ENCODE data around the gene RAP1GDS1.
"Not testable (repeated sequence)": the region's sequence is repeated elsewhere in the genome, so short reads cannot be mapped to it uniquely, and the experiment has no call there.

Gene RAP1GDS1

GRCh38 chr4:98260579-98261404 is at the start of gene RAP1GDS1:
TSS of gene RAP1GDS1 (plus strand) at chr4:98261384. CDS start at chr4:98261566, 182 bp downstream.
- peak; percentile 94 for DNase-seq

GRCh38 chr4:98222306-98222705 is 38.9 kb upstream of the RAP1GDS1 start:
- DNase-seq: no peak

- no peak for DNase-seq
Measured at GRCh38 chr4:98226396-98226795, 34.8 kb upstream of the RAP1GDS1 start.

DNA sequence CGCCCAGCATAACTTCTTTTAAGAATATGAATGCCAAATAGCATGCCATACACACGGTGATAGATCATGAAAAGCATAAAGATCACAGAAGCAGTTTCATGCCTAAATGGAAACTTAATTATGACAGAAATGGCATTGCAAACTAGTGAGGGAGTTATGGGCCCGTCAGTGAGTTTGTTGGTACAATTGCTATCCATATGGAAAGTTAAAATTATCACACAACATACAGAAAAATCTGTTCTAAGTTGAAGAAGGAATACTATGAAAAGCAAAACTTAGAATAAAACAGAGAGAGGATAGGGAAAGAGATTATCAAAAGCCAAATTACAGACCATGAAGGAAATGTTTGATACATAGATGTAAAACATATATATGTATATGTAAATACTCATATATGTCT is 30.2 kb upstream of the RAP1GDS1 start:
- DNase-seq: no peak

GRCh38 chr4:98232202-98232601 is 29.0 kb upstream of the RAP1GDS1 start:
- DNase-seq: peak; percentile 5

DNA sequence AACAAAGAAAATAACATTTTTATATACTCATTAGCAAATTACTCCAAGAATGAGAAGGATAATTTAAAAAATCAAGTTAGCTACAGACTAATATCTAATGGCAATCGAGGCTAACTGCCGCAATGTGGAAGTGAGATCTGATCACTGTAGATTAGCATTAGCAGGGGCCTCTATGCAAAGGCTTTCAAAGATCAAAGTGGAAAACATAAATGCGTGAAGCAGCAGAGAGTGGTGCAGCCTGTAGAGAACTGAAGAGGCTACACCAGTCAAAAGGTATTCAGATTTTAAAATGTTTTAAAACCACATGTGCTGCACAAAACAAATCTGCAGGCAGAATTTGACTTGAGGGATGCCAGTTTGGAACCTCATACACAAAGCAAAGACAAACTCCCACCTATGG is 24.0 kb upstream of the RAP1GDS1 start:
- no peak for DNase-seq

GRCh38 chr4:98242063-98242462 is 19.1 kb upstream of the RAP1GDS1 start:
- DNase-seq: no peak

- DNase-seq: no peak
Measured at GRCh38 chr4:98242538-98242937, 18.6 kb upstream of the RAP1GDS1 start.

- DNase-seq: no peak
Measured at GRCh38 chr4:98245226-98245625, 16.0 kb upstream of the RAP1GDS1 start.

DNA sequence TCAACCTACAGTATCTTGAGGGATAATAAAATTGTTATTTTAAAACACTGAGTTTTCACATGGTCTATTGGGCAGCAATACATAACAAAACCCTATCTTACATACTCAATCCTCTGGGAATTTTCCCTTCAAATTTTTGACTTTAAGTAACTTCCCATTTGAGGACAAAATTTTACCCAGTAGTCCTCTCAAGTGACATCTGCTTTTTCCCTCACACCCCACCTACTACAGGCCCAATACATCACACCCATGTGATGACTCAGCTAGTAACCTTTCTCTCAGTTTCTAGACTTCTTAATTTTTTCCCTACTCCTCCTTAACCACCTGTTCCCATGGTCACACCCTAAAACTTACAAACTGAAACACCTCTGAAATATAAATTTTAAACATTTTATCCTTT is 12.2 kb upstream of the RAP1GDS1 start:
- no peak for DNase-seq

DNA sequence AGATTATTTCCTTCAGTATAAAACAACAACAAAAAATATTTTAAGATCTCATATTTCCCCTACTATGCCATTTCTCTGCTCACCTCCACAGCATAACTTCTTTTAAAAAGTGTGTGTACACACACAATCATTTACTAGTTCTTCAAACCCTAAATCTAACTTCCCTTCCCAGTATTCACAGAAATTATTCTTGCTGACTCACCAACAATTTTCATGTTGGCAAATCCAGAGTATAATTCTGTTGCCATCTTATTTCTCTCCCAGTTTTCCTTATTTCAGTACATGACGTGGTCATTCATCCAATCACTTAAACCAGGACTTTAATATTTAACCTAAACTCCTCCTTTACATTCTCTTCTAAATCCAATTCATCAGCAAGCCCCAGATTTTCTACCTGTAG is 11.4 kb upstream of the RAP1GDS1 start:
- DNase-seq: no peak

- no peak for DNase-seq
Measured at GRCh38 chr4:98253499-98253898, 7.7 kb upstream of the RAP1GDS1 start.

- peak; percentile 66 for DNase-seq
Measured at GRCh38 chr4:98260047-98260578, 1.1 kb upstream of the RAP1GDS1 start.

- peak; percentile 67 for DNase-seq
Measured at GRCh38 chr4:98261405-98262291, 464 bp downstream of the RAP1GDS1 start.

- peak; percentile 5 for DNase-seq
Measured at GRCh38 chr4:98262431-98262830, 1.2 kb downstream of the RAP1GDS1 start.

- DNase-seq: no peak
Measured at GRCh38 chr4:98267498-98267897, 6.3 kb downstream of the RAP1GDS1 start.

DNA sequence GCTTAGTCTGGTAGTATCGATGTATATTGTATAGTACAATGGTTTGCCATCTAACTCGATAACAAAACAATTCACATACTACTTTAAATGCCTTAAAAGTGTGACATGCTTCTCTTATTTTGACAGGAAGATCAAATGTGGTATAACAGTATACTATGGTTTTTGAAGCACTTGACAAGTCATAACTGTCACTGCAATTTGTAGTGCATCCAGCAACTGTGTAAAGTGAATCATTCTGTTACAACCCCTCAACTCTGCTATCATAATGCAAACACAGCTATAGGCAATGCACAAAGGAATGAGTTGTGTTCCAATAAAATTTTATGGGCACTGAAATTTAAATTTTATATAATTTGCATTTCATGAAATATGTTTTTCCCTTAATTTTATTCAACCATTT is 14.0 kb downstream of the RAP1GDS1 start:
- DNase-seq: no peak

DNA sequence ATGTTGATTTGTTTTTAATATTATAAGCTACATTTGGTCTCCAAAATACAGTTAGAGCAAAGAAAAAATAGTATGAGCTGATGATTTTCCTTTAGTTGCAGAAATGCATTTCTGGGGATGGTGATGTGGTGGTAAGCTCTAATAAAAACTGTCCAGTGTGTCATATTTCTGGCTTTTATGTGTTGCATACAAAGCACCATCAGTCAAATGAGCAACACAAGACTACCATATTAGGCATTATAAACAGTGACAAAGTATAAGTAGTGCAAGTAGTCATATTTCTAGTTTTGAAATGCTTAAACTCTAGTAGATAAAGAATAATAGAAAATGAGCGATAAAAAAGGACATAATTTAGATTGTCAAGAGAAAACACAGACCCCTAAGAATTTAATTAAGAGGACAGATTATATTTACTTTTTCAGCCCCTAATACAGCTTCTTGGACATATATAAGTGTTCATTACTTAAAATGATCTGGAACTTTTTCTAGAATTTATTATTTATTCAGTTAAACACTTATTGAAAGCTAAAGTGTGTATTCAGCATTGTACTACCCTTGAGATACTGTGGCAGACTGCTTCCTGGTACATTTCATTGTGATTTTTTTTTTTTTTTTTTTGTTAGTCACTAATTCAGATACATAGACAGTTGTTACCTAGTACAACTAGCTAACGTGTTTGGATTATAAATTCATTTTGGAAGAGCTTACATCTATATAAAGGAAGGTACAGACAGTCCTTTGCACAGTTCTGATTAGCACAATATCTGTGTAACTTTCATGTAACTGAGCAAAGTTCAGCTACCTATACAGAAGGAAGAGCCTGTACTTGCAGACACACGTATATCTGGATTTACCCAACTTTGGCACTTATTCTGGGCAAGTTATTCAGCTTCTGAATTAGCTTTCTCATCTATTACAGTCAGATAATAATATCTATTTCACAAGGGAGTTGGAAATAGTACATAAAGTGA is 22.3 kb downstream of the RAP1GDS1 start:
- DNase-seq: no peak

GRCh38 chr4:98284640-98285046 is 23.5 kb downstream of the RAP1GDS1 start:
- DNase-seq: peak; percentile 39

DNA sequence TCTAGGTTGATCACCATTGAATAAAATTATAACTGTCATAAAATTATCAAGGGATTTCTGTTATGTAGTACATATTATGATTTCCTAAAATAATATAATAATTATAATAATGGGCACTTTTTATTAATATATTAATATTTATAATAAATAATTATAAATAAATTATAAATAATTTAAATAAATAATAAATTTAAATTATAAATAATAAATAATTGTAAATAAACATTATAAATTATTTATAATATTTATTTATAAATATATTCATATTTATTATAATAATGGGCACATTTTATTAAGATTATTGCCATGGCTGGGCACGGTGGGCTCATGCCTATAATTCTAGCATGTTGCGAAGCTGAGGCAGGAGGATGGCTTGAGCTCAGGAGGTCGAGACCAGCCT is 24.5 kb downstream of the RAP1GDS1 start:
- DNase-seq: no peak

- no peak for DNase-seq
Measured at GRCh38 chr4:98287328-98287727, 26.1 kb downstream of the RAP1GDS1 start.

DNA sequence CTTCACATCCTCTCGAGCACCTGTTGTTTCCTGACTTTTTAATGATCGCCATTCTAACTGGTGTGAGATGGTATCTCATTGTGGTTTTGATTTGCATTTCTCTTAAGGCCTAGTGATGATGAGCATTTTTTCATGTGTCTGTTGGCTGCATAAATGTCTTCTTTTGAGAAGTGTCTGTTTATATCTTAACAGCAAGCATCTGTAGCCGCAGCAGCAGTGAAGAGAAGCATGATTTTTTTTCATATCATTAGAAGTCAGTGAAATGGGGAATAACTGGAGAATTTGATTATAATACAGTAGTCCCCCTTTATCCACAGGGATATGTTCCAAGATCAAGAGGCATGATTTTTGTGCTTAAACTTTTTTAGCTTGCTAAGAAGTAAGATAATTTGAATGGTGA is 27.5 kb downstream of the RAP1GDS1 start:
- DNase-seq: not testable (repeated sequence)
